ENCODE data around the gene SRSF1. TPM values are rescaled to one million over a fixed set of nuclear protein-coding genes. Genes with fewer than 3 reads are reported as not detected.

SRSF1 gene
- polyA plus RNA-seq, 3 donors, result 51.2 to 72.1 (median 61.6) TPM

GRCh38 chr17:57972151-57972550 is 34.9 kb downstream of the SRSF1 start:
- H3K79me2 ChIP-seq (ENCODE audit: insufficient read depth, low read length), result peaks cover 6% of the 10 kb centered on the region
- H3K27me3 Mint-ChIP-seq (ENCODE audit: low read depth in 3 of 3), result peaks cover 0 to 6% (median 4%) of the 10 kb centered on the region in 3 donors
- no peak for TF ChIP-seq CTCF (IDR thresholded peaks at IDR 0.05)
- H3K36me3 Mint-ChIP-seq, result peaks cover 46 to 49% of the 10 kb centered on the region in 2 donors
- H3K27me3 ChIP-seq (ENCODE audit: control insufficient read depth in 2 of 2, insufficient read depth in 2 of 2, low read length in 2 of 2), result no peaks in the 10 kb centered on the region
- no peak overlapping the region for H2AFZ ChIP-seq (ENCODE audit: insufficient read depth, low read depth, low read length, poor library complexity, severe bottlenecking)
- no peak for DNase-seq
- H3K9me3 Mint-ChIP-seq, result peaks cover 0 to 1% (median 0%) of the 10 kb centered on the region in 7 donors
- H3K4me3 Mint-ChIP-seq, result no peak overlapping the region
- peaks cover 47 to 58% of the 10 kb centered on the region in 2 donors for H3K36me3 ChIP-seq (replicated peaks in 1 of 2; ENCODE audit: control insufficient read depth in 1 of 2, insufficient read depth in 2 of 2, low read length in 2 of 2)
- H3K9me3 ChIP-seq (replicated peaks in 1 of 2; ENCODE audit: control insufficient read depth in 1 of 2, insufficient read depth in 1 of 2, low read length in 2 of 2), result no peaks in the 10 kb centered on the region
- H3K4me3 ChIP-seq (replicated peaks in 1 of 3; ENCODE audit: low read depth in 2 of 3, low read length in 3 of 3), result no peak overlapping the region
- H3K27ac ChIP-seq (ENCODE audit: low read depth in 1 of 2, low read length in 2 of 2), result no peak overlapping the region
- H3K4me1 Mint-ChIP-seq, result no peaks in the 10 kb centered on the region
- no CpG with 5 or more reads among the region's 1 CpG for WGBS (ENCODE audit: insufficient coverage)
- no peak overlapping the region for H3K9ac ChIP-seq (ENCODE audit: insufficient read depth, low read length, poor library complexity, severe bottlenecking)
- no peaks in the 10 kb centered on the region for H3K4me1 ChIP-seq (ENCODE audit: control insufficient read depth in 1 of 2, insufficient read depth in 2 of 2, low read length in 2 of 2)
- H3K27ac Mint-ChIP-seq, result peak overlapping the region in 1 of 7 donors; percentile 27
- peaks cover 42% of the 10 kb centered on the region for H4K20me1 ChIP-seq (ENCODE audit: insufficient read depth, low read length)
- intact Hi-C loops (cut with micrococcal nuclease), result no loop called here
- no peak overlapping the region for H3K4me2 ChIP-seq (replicated peaks; ENCODE audit: extremely low read depth, low read length, poor library complexity, severe bottlenecking)

GRCh38 chr17:57971572-57971971 is 35.5 kb downstream of the SRSF1 start:
- Histone ChIP-seq H3K9ac (ENCODE audit: insufficient read depth, low read length, poor library complexity, severe bottlenecking) (no peak overlapping the region), H3K4me1 (ENCODE audit: control insufficient read depth in 1 of 2, insufficient read depth in 2 of 2, low read length in 2 of 2) (no peaks in the 10 kb centered on the region), H3K4me3 (replicated peaks in 1 of 3; ENCODE audit: low read depth in 2 of 3, low read length in 3 of 3) (no peak overlapping the region), H3K4me2 (replicated peaks; ENCODE audit: extremely low read depth, low read length, poor library complexity, severe bottlenecking) (no peak overlapping the region), H3K27me3 (ENCODE audit: control insufficient read depth in 2 of 2, insufficient read depth in 2 of 2, low read length in 2 of 2) (no peaks in the 10 kb centered on the region), H4K20me1 (ENCODE audit: insufficient read depth, low read length) (peaks cover 36% of the 10 kb centered on the region), H3K36me3 (replicated peaks in 1 of 2; ENCODE audit: control insufficient read depth in 1 of 2, insufficient read depth in 2 of 2, low read length in 2 of 2) (peaks cover 41 to 52% of the 10 kb centered on the region in 2 donors), H3K79me2 (ENCODE audit: insufficient read depth, low read length) (no peaks in the 10 kb centered on the region), H3K9me3 (replicated peaks in 1 of 2; ENCODE audit: control insufficient read depth in 1 of 2, insufficient read depth in 1 of 2, low read length in 2 of 2) (no peaks in the 10 kb centered on the region), H3K27ac (ENCODE audit: low read depth in 1 of 2, low read length in 2 of 2) (no peak overlapping the region), H2AFZ (ENCODE audit: insufficient read depth, low read depth, low read length, poor library complexity, severe bottlenecking) (no peak overlapping the region)
- Mint-ChIP-seq H3K4me1 (no peaks in the 10 kb centered on the region), H3K36me3 (peaks cover 40 to 43% of the 10 kb centered on the region in 2 donors), H3K4me3 (no peak overlapping the region), H3K9me3 (peaks cover 0 to 1% (median 0%) of the 10 kb centered on the region in 7 donors), H3K27me3 (ENCODE audit: low read depth in 3 of 3) (peaks cover 0 to 6% (median 4%) of the 10 kb centered on the region in 3 donors), H3K27ac (peak overlapping the region in 1 of 7 donors; percentile 26)
- intact Hi-C loops (cut with micrococcal nuclease), result no loop called here
- no peak for TF ChIP-seq CTCF (IDR thresholded peaks at IDR 0.05)
- DNase-seq, result no peak
- WGBS (ENCODE audit: insufficient coverage), result 39% methylated on average over 3 of the region's 10 CpGs
